HL-60 (cell line): ENCODE data around the gene CHD2.

ENCODE experiments used
- DNase-seq, 2 experiments: peaks; one replicate each; pipeline ENCODE4 v3.0.0-alpha.2; 2010 to 2020; ENCODE audit warnings: low read depth in 1 of 2, low spot score in 1 of 2
- H3K27ac ChIP-seq: fragments of 250-450 bp; sonication (Bioruptor Pico); replicated peaks from 2 replicates; pipeline ENCODE4 v1.5.1; 2020; ENCODE audit warnings: mild to moderate bottlenecking, moderate library complexity
- H3K27me3 ChIP-seq: fragments of 250-450 bp; sonication (Bioruptor Pico); 2 replicates; pipeline ENCODE4 v1.5.1; 2021; ENCODE audit warnings: mild to moderate bottlenecking, moderate library complexity; ENCODE audit not compliant: insufficient read depth, poor library complexity, severe bottlenecking
- H3K4me3 ChIP-seq: replicated peaks from 2 replicates; pipeline ENCODE4 v1.5.1; 2011; ENCODE audit warnings: mild to moderate bottlenecking, control low read depth, low read length; ENCODE audit not compliant: insufficient read depth
- CTCF ChIP-seq: IDR thresholded peaks from one replicate; pipeline ENCODE4 v1.5.1; 2011; ENCODE audit warnings: low read length, control low read depth, inconsistent platforms; ENCODE audit not compliant: insufficient read depth
- GABPA ChIP-seq: IDR thresholded peaks from 2 replicates; pipeline ENCODE4 v1.6.1; 2012; ENCODE audit warnings: low read depth
- POLR2AphosphoS5 ChIP-seq: IDR thresholded peaks from 2 replicates; pipeline ENCODE4 v1.6.1; 2012; ENCODE audit warnings: low read depth
- REST ChIP-seq: IDR thresholded peaks from 2 replicates; pipeline ENCODE4 v1.6.1; 2012; ENCODE audit warnings: low read depth; ENCODE audit not compliant: insufficient replicate concordance
- SPI1 ChIP-seq: IDR thresholded peaks from 2 replicates; pipeline ENCODE4 v1.6.1; 2012; ENCODE audit warnings: low read depth, mild to moderate bottlenecking, borderline replicate concordance

Gene CHD2

GRCh38 chr15:93048759-93049161 lies 148.6 kb downstream of the CHD2 start:
- H3K27ac ChIP-seq = no peak overlapping the region
- H3K27me3 ChIP-seq = no peaks in the 10 kb centered on the region
- no peak for TF ChIP-seq CTCF
- TF ChIP-seq REST = no peak
- TF ChIP-seq SPI1 = no peak
- no peak for TF ChIP-seq POLR2AphosphoS5
- TF ChIP-seq GABPA = no peak
- H3K4me3 ChIP-seq = no peak overlapping the region
- DNase-seq = peak in 1 of 2 experiments; percentile 12

- no peak for DNase-seq
These were observed 149.1 kb downstream of the CHD2 start for GRCh38 chr15:93049233-93049632.

More at GRCh38 chr15:93049233-93049632, 149.1 kb downstream of the CHD2 start:
- Histone ChIP-seq H3K4me3 (no peak overlapping the region), H3K27me3 (no peaks in the 10 kb centered on the region), H3K27ac (no peak overlapping the region)
- no peak for TF ChIP-seq POLR2AphosphoS5
- TF ChIP-seq SPI1 = no peak
- TF ChIP-seq GABPA = no peak
- no peak for TF ChIP-seq CTCF
- TF ChIP-seq REST = no peak
